Measurements from ENCODE around the gene GDF7.

The GDF7 gene

DNA sequence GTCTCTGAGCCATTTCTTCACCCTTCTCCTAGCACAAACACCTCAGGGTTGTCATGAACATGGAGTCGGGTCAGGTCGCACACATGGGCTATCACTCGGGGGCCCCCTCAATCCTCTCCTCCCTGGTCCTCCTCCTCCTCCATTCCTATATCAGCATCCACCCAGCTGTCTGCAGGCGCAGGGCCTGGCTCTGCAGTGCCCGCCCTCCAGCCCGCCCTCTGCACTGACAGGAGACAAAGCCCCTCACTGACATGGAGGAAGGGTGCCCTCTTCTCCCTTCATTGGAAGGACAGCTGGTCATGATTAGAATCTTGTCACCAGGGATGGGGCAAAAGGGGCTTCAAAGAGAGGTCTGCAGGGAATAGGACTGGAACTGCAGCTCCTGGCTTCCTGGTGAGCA, 37.8 kb upstream of the GDF7 start:
- DNase-seq (ENCODE audit: low read depth) = no peak

DNA sequence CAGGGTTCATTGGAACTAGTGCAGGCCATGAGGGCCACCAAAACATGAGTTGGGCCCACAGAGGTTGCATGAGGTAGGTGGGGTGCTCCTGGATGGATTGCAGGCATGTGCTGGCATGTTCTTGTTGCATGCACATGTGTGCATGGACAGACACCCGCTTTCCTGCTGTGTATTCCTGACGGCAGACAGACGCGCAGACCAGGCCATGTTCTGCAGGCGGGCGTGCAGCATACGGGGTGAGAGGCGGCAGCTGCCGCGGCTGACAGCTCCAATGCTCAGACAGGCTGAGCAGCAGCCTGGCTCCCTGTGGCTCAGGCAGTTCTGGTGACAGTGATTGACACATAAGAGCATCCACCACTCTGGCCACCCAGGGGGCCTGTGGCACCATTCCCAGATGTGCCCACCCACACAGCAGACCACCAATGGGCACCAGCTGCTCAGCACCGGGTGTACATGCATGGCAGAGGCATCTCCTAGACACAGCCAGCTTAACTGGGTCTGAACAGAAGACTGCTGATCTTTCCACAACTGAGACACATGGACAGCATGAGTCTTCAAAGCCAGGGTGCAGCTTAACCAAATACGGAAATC, 37.3 kb upstream of the GDF7 start:
- no peak for DNase-seq (ENCODE audit: low read depth)

DNA sequence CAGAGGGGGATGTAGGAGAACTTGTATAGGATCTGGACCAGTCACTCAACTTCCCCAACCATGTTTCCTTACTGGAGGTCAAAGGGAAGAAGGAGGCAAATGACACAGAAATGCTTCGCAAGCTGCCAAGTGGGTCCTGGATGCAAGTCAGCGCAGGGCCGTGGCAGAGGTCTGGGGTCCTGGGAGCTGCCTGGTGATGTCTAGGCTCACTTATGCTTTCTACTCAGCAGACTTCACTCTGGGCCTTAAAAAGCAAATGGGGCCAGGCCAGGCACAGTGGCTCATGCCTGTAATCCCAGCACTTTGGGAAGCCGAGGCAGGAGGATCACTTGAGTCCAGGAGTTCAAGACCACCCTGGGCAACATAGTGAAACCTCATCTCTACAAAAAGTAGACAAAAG, 36.0 kb upstream of the GDF7 start:
- DNase-seq (ENCODE audit: low read depth) = no peak

DNA sequence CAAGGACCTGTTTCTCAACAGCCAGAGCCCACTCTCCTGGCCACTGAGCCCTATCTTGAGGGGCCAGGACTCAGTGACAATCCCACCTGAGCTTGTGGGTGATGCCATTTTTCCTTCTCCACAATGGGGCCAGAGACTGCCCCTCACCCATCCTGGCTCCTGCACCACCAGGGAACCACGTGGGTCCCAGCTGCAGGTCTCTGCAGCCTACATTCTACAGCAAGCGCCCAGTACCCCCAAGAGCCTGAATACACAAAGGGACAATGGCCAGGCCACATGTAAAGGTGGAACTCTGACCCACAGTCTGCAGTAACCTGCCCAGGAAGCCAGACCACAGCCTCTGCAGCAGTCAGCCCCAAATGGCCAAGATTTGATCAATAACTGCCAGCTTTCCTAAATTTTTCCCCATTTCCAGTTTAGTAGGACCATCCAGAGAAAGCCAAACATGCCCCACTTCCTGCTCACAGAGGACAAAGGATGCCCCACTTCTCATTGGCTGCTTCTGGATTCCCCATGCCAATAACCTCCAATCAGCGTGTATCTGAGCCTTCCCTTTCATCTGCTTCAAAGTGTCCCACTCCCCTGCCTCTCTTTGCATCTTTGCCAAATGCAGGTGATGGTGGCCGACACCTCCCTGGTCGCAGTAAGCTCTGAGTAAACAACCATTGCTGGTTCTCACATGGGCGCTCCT, 35.2 kb upstream of the GDF7 start:
- DNase-seq (ENCODE audit: low read depth) = no peak

DNA sequence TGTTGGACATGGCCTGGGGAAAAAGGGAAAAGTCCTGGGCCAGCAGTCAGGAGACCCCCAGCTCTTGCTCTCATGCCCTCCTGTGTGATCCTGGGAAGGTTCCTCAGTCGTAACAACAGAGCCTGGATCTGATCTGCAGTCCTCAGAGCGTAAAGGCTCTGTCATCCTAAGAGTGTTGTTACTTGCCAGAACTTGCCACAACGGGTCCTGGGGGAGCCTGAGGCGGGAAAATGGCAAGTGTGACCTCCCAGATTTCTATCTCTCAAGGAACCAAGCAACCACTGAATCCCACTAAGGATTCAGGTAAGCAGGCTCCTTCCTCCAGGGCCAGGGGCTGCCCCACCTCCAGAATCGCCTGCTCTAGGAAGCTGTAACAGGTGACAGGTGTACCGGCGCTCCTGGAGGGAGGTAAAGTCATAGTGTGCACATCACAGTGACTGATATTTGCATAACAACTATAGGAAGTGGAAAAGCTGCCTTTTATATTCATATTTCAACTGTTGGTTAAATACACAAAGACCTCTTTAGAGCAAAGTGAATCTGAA, 34.4 kb upstream of the GDF7 start:
- no peak for DNase-seq (ENCODE audit: low read depth)

DNA sequence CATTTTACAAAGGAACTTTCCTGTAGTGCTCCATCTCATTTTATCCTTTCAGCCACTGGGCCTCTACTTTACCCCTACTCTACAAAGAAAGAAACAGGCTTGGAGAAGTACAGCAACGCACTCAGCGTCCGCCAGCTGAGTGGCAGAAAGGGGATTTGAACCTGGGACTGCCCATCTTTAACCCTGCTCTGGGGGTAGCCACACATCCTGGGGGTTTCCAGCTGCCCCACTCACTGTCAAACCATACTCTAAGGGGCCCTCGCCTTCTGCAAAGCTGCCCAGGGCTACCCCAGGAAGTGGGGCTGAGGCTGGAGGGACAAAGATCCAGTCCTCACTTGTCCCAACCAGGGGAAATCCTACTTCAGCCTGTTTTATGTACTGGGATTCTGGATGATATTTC, 33.9 kb upstream of the GDF7 start:
- DNase-seq (ENCODE audit: low read depth) = no peak

DNA sequence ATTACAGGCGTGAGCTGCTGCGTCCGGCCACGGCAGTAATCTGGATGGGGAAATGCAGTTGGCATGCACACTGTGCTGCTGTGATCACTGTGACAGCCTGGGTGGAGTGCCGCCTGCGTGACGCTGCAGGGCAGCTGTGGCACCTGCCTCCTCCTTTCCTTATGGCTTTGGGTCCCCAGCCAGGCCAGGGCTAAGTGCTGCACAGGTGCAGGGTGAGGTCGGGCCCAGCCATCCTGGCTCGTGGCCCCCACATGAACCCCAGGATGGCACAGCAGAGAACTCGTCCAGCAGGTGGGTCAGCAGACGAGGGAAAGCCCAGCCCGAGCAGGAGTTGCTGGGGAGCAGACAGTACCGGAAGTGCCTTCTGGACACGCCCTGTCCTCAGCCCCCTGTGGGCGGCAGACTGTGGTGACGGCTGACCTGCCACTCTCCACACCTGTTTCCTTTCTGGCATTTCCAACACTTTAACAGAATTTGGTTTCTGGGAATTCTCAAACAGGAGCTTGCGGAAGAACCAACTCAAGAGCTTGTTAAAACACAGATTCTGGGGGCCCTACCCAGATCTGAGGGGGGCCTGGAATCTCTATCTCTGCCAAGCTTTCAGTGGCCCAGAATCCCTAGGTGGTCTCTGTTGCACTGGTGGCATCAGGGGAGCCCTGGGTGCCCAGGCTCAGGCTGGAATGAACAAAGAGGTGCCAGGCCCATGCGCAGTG, 33.0 kb upstream of the GDF7 start:
- DNase-seq (ENCODE audit: low read depth) = no peak

DNA sequence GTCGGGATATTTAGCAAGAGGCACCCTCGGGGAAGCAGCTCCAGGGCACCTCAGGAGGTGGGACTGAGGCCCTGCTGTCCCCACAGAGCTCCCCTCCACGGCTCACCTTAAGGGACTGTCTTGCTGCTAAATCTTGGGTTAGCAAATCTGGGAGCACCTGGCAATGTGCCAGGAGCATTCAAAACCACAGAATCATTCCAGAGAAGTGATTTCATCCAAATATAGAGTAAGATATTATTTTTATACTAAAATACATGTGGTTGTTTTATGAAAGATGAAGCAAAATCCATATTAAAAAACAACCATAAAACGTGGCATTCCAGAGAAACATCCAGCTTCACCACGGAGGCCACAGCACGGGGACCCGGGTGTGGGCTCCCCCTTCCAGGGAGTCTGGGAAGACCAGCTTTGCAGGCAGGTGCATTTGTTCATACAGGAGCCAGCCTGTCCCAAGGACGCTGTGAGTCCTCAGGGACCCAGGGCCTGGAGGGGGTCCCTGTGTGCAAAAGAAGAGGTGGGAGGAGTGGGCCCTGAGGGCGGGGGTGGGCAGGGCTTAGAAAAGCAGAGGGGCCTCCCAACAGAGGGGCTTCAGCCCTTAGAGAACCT, 32.3 kb upstream of the GDF7 start:
- DNase-seq (ENCODE audit: low read depth) = peak; percentile 75

DNA sequence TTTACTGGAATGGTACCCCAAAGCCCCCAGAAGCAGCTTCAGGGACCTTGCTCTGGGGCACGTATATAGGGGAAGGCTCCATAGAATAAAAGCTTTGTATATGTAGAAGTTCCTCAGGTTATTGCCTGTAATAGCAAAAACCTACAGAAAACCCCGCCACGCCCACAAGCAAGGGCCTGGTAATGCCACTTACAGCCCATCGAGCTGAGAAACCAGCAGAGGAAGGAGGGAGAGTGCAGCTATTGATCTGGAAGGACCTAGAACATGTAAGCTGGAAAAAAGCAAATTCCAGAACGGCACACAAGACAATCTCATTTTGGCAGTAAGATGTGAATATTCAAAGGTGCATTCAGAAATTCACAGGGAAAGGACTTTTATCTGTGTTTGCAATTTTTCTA, 31.8 kb upstream of the GDF7 start:
- no peak for DNase-seq (ENCODE audit: low read depth)

DNA sequence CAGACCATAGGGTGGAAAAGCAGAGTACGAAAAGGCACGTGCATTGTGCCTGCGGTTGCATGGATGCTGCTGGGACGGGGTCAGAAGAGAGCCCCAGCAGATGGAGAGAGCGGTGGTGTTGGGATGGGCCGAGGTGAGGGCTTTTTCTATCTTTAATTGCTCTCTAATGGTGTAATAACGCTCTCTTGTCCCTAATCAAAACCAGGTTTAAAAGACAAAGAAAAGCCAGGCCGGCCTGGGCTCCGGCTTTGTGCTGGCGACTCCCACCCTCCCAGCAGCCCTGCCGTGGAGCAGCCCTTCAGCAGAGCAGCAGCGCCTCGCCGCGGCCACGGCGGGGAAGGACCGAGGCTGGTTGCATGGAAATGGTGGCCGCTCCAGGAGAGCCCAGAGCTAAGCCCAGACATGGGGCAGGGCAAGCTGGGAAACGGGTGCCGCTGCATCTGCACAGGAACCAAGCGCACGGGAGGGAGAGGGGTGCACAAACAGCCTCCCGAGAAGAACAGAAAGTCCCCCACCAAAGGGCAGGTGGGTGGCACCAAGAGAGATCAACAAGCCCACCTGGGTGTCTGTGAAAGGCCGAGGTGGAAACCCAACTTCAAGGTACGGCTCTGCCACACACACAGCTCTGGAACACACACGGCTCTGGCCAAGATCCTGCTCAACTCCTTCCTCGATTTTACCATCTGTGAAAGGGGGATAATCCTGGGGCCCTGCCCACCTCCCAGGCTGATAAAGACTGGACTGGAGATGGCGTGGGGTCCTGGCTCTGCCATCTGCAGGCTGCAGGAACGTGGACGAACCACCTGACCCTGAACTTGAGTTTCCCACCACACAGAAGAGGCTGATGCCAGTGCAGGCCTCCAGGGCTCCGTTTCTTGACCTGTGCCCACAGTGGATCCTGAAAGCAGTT, 31.0 kb upstream of the GDF7 start:
- DNase-seq (ENCODE audit: low read depth) = peak; percentile 65

DNA sequence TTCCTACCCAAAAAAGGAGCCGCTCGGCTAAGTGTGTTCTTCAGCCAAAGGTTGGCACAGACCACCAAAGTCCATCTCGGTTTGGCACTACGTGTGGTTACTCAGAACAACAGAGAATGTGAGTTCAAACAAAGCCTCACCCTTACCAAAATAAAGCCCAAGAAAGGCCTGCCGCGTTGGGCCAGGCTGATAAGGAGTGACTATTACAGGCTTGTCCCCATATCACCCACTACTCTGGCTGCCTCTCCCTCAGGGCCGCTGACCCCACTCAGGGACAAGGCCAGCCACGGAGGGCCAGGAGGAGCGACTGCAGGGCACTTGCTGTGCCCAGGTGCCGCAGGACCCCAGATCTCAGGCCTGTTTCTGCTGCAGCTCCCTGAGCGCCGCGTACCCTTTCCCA, 29.8 kb upstream of the GDF7 start:
- no peak for DNase-seq (ENCODE audit: low read depth)

DNA sequence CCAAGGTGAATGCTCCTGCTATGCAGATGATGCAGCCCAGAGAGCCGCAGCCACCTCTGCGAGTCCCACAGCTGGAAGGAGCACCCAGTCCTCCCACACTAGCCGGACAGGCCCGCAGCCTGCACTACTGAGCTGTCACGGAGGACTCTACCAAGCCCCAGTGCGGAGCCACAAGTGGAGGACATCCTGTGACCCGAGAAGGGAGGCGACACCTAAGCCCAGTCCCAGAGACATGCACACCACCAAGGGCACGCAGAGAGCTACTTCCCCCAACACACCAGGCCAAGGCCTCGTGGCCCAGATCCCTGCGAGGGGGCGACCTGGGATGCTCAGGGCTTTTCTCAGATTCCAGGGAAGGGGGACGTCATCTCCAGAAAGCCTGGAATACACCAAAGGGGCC, 28.9 kb upstream of the GDF7 start:
- DNase-seq (ENCODE audit: low read depth) = no peak

DNA sequence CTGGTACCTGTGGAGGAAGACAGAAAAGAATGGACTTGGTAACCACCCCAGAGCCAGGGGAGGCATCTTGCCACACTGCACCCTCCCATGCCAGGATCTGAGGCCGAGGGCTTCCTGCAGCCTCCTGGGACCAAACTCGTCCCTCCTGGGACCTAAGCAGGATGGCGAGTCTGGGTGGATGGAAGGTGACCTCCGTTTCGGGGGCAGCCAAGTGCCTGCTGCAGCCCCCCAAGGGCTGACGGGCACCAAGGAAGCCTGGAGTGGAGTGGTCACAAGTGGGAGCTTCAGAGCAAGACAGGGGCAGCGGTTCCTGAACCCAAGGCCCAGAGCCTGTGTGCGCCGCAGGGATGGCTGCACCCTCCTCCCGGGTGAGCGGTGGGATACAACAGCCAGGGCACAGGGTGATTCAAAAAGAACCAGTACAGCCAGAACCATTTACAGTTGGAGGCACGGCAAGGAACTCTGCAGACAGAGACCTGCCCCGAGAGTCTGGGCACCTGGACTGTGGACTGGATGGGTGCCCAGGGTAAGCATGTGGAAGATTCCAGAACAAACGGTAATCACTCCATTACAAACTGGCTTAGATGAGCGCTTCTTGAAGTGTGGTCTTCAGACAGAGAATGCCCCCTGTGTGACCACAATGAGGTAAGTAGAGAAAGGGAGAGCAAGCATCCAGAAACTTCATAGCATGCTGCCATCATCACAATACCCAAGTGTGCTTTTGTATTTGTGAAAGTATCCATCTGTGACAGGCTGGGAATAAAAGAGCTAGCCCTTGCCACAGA, 28.1 kb upstream of the GDF7 start:
- DNase-seq (ENCODE audit: low read depth) = no peak

DNA sequence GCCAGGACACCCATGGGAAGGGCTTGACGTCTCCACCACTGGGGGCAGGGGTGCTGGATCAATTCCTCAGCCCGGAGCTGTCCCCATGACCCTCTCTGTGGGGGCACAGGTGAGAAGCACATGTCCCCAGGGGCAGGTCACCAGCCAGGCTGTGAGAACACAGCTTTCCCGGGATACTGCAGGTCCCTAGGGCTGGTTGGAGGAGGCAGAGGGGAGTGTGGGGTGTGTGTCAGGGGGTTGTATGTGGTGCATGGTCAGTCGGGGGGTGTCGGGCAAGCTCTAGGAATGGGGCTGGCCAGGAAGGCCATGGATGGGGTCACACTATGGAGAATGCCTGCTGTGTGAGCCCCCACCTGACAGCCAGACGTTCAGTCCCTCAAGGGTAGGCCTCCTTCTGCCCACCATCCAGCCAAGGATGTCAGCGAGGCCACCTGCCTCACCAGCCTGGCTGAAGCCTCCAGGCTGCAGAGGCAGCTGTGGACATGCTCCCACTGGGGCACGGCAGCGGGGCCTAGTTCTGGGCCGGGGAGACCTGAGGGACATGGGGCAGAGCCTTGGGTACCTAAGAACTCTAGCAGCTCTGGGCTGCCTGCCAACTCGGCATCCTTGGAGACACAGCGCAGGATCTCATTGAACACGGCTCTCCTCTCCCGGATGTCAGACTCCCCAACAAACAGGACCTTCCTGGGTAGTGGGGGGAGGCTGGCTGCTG, 26.4 kb upstream of the GDF7 start:
- DNase-seq (ENCODE audit: low read depth) = no peak

DNA sequence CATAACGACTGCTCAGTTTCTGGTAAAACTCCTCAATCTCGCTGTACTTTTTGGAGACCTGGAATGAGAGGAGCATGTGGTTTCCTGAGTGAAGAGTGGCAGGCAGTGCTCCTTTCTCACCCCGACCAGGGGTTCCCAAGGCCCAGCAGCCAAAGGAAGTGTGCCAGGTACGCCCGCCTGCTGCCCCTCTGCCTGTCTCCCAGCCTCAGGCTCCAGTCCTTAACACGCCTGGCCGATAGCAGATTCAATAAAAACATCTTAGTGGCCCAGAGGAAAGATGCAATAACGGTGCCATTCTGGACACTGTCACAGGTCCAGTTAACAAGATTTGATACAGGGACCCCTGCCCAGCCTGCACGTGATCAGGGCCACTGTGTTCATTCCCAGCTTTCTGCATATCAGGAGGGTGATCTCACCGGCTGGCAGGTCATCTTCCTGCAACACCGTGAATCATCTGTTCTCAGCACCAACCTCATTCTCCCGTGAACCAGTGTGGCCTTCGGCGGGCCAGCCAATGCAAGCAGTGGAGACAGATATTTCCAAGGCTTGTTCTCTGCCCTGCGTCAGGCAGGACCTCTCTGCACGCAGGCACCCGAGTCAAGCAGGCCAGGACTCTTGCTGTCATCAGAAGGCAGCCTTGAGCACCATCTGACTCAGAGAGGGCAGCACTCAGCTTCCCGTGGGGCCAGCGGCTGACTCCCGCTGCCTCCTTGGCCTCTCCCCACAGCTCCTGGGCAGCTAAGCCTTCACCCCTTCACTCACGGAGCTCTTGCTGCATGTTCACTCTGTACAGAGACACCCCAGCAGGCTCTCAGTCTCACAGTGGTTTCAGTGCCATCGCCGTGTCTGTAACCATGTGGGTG, 25.6 kb upstream of the GDF7 start:
- DNase-seq (ENCODE audit: low read depth) = peak; percentile 83

DNA sequence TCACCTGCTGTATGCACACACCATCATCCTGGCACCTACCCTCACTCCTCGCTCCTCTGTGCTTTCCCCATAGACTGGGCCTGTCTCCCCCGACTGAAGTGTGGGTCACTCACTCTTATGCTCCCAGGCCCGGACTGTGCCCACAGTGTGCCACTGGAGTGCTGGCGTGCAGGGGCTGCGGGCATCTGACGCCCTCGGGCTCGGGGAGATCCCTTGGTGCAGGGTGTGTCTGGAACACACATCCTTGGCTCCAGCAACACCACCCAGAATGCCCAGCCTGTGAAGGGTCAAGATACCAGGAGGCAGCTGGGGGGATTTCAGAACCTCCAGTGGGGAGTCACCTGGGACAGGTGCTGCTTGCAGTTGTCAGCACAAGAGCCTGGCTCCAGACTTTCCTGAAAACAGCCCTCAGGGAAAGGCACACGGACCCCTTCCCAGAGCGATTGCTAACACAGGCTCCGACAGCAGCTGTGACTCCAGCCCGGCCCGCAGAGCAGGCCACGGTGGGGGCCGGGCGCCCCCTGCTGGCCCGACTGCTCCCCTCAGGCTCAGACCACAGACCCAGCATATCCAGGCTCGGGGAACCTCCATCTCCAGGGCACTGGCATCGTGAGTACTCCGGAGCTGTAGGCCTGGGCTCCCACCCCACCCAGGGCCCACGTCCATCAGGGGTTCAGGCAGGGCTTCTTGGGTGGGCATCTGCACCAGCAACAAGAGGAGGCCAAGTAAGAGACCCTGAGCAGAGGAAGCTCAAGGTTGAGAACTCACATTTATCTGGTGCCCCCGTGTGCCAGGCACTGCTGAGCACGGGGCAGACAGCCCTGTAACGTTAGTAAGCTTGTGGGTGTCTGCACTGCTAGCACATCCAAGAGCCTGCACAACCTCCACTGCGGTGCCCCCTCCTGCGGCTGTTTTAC, 24.6 kb upstream of the GDF7 start:
- peak; percentile 63 for DNase-seq (ENCODE audit: low read depth)

DNA sequence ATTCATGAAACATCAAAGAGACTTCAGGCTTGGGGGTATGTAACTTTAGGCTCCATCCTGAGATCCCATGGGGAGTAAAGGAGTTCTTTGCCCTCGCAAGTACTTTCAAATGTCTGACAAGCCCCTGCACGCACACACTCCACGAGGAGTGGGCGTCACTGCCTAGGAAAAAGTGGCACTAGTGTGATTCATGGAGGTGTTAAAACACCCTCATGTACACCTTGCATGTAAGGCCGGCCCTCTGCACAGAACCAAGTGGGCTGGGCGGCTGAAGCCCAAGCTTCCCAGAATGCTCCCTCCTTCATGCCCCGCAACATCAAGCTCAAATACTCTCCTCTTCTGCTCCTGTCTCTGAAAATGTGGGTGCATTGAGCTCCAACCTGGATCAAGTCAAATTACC, 23.9 kb upstream of the GDF7 start:
- no peak for DNase-seq (ENCODE audit: low read depth)

DNA sequence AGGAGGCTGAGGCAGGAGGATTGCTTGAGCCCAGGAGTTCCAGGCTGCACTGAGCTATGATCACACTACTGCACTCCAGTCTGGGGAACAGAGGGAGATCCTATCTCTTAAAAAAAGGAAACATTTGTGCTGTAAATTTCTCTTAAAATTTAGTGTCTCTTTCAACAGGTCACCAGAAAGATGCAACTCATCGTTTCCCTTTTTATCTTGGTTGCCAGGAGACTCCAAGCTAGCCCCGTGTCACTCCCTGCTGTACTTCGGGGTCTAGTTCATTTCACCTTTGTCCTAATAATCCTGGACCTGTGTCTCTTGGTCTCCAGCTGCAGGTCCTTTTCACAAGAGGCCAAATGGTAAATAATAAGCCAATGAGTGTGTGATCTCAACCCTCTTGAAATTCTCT, 23.1 kb upstream of the GDF7 start:
- no peak for DNase-seq (ENCODE audit: low read depth)
